Astrocyte of the cerebellum (primary cell): Measurements from ENCODE around the gene PAN3.

Experiments
- DNase-seq: peaks from one replicate; pipeline ENCODE4 v3.0.0-alpha.2; 2011; ENCODE audit warnings: low read depth
- H3K4me3 ChIP-seq: 2 replicates; pipeline ENCODE4 v1.5.1; 2011; ENCODE audit warnings: mild to moderate bottlenecking, low read depth, low read length, moderate library complexity
- in situ Hi-C: cut with HindIII; loops from 2 replicates; pipeline ENCODE4 v1.10.0; 2017; ENCODE audit warnings: low sequenced_read_pairs
- TF ChIP-seq, protein P1 (sequence below): IDR thresholded peaks from 2 replicates; pipeline ENCODE4 v1.5.1; 2012; ENCODE audit warnings: low read length, low read depth, moderate library complexity, mild to moderate bottlenecking; ENCODE audit errors: missing control alignments

Gene PAN3

DNA sequence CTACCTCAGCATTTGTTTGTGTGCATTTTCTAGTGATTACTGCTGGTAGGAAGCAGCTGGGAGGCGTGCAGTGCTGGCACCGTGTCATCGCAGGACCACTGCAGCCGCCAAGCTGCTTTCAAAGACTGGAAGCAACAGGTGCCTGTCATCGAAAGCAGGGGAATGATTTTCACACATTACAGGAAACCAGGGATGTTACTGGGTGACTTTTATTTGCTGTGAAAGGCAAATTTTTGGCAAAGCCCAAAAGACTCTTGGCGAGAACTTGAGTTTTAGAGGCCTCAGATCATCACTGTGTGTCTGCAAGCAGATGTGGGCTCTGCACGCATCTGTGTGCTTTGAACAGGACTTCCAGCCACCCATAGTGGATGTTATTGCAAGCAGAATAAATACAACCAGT lies 180.2 kb downstream of the PAN3 start:
- TF ChIP-seq, protein P1, sequence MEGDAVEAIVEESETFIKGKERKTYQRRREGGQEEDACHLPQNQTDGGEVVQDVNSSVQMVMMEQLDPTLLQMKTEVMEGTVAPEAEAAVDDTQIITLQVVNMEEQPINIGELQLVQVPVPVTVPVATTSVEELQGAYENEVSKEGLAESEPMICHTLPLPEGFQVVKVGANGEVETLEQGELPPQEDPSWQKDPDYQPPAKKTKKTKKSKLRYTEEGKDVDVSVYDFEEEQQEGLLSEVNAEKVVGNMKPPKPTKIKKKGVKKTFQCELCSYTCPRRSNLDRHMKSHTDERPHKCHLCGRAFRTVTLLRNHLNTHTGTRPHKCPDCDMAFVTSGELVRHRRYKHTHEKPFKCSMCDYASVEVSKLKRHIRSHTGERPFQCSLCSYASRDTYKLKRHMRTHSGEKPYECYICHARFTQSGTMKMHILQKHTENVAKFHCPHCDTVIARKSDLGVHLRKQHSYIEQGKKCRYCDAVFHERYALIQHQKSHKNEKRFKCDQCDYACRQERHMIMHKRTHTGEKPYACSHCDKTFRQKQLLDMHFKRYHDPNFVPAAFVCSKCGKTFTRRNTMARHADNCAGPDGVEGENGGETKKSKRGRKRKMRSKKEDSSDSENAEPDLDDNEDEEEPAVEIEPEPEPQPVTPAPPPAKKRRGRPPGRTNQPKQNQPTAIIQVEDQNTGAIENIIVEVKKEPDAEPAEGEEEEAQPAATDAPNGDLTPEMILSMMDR, result no peak
- in situ Hi-C loops, result no loop called here
- DNase-seq, result no peak
- H3K4me3 ChIP-seq, result no peak overlapping the region

DNA sequence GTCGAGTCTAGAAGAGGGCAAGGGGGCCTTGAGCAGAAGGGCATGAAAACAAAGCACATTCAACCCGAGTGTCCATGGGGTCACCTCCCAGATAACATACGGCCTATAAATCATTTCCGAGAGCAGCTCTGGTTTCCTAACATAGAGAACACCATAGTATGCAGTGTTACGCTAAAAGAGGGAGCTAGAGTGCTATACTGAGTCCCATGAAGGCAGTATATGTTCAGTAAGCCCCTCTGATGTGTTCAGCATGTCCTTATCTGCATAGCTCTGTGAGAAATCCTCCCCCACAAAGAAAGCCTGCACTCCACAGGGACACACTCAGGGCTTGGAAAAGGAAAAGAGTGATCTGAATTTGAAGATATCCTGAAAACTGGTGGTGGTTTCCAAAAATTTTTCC lies 181.2 kb downstream of the PAN3 start:
- no peak for DNase-seq
- H3K4me3 ChIP-seq, result no peak overlapping the region
- in situ Hi-C loops, result no loop called here
- TF ChIP-seq, protein P1, result no peak

DNA sequence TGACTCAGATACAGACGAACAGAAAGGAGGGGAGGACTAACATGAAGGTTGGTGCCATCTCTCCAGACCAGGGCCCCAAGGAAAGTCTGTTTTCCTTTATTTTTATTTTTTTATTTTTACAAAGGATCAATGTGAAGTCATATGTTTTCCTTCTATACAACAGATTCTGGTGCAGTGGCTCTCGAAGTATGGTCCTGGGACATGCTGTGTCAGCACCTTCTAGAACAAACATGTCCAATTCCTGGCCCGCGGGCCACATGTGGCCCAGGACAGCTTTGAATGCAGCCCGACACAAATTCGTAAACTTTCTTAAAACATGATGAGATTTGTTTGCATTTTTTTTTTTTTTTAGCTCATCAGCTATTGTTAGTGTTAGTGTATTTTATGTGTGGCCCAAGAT lies 181.9 kb downstream of the PAN3 start:
- DNase-seq, result no peak
- in situ Hi-C loops, result no loop called here
- H3K4me3 ChIP-seq, result no peak overlapping the region
- TF ChIP-seq, protein P1, result no peak

DNA sequence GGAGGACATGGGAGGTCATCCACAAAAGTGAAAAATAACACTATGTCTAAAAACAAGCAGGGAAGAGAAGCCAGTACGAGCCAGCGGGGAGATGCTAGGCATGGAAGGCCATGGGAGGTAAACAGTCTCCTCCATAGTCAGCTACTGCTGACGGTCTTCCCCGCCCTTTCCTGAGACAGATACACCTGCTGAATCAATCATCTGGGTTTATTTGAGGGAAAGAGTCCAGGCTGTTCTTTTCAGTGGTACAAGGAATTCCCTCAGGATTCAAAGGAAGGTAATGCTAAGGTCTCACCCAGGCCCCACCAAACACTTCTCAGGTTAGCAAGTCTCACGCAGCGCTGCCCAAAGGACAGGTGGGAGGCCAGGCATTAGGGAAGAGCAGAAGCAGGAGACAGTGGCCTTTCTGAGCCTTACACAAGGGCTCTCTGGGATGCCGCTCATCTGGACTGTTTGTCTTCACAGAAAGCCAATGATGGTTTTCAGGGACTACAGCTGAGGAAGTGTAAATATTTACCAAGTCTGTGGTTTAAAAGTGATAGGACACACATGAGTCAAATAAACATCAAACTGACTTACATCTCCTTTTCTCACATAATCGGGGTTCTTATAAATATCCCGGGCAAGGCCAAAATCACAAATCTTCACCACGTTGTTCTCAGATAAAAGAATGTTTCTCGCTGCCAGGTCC lies 182.7 kb downstream of the PAN3 start:
- DNase-seq, result no peak
- no peak overlapping the region for H3K4me3 ChIP-seq
- TF ChIP-seq, protein P1, result no peak
- in situ Hi-C loops, result no loop called here

DNA sequence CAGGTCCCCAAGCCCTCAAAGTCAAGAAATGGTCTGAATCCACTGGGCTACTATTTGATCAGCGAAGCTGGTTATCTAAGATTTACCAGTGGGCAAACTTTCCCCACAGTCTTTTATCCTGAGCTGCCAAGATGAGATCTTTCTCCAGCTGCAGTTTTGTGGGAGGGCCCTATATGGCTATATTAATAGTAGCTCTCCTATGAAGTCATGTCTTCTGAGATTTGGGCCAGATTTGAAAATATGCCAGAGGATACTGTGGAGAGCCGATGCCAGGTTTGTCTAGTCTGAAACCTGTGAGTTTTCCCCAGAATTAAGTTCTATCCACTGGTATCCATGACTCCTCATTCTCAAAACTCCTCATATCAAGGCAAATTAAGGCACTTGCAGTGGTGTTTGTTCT lies 183.4 kb downstream of the PAN3 start:
- in situ Hi-C loops, result no loop called here

DNA sequence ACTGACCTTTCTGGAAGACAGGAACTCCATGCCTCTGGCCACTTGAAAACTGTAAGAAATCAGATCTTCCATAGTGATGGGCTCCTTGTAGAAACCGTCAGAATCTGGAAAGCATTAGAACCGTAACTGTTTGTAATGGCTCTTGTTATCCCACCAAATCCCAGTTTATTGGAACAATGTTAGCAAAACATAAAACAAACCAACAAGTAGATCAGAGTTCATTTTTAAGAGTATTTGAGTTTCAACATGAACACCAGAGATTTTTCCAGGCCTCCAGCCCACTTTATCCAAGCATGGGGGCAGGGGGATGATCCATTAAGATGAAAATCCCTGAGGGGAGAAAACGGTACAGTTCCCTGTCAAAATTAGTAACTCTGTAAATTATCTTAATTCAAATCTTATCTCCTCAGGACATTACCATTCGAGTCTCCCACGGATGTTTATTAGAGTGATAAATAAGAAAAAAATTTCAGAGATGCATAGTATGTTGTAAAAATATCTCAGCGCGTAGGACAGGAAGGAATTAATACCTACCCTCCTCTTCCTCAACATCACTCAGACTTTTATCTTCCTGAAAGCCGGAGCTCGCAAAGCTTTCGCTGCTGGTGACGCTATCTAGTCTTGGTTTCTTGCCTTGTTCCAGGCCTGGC lies 184.0 kb downstream of the PAN3 start:
- H3K4me3 ChIP-seq, result no peak overlapping the region
- in situ Hi-C loops, result no loop called here
- no peak for DNase-seq
- TF ChIP-seq, protein P1, result no peak

More for the DNA sequence above, 183.4 kb downstream of the PAN3 start:
- no peak for DNase-seq
- TF ChIP-seq, protein P1, result no peak
- H3K4me3 ChIP-seq, result no peak overlapping the region
